H9 (cell line): ENCODE measurements around the gene RMI2. TPM values are rescaled to one million over a fixed set of nuclear protein-coding genes. Genes with fewer than 3 reads are reported as not detected.

Source experiments
- DNase-seq: peaks from one replicate; pipeline ENCODE4 v3.0.0-alpha.2; 2017
- H2AFZ ChIP-seq: one replicate; pipeline ENCODE4 v1.6.1; 2013; ENCODE audit warnings: mild to moderate bottlenecking, low read length, control low read depth, moderate library complexity
- H2AK5ac ChIP-seq: 2 replicates; pipeline ENCODE4 v1.6.1; 2013; ENCODE audit warnings: low read length, control low read depth, mixed read lengths; ENCODE audit not compliant: insufficient read length
- H2BK120ac ChIP-seq: one replicate; pipeline ENCODE4 v1.6.1; 2013; ENCODE audit warnings: low read depth, mild to moderate bottlenecking, low read length, control low read depth, inconsistent platforms; ENCODE audit not compliant: poor library complexity, severe bottlenecking
- H2BK12ac ChIP-seq: 2 replicates; pipeline ENCODE4 v1.6.1; 2013; ENCODE audit warnings: low read length, control low read depth, mixed read lengths, low read depth; ENCODE audit not compliant: insufficient read length
- H2BK15ac ChIP-seq: 2 replicates; pipeline ENCODE4 v1.6.1; 2013; ENCODE audit warnings: low read depth, low read length, control low read depth
- H2BK20ac ChIP-seq: one replicate; pipeline ENCODE4 v1.6.1; 2013; ENCODE audit warnings: low read depth, mild to moderate bottlenecking, low read length, control low read depth, inconsistent platforms; ENCODE audit not compliant: poor library complexity, severe bottlenecking
- H2BK5ac ChIP-seq: 2 replicates; pipeline ENCODE4 v1.6.1; 2013; ENCODE audit warnings: low read length, control low read depth, mixed read lengths; ENCODE audit not compliant: insufficient read length
- H3K14ac ChIP-seq: 2 replicates; pipeline ENCODE4 v1.6.1; 2013; ENCODE audit warnings: low read length, control low read depth; ENCODE audit not compliant: insufficient read depth
- H3K18ac ChIP-seq: 2 replicates; pipeline ENCODE4 v1.6.1; 2013; ENCODE audit warnings: low read depth, mild to moderate bottlenecking, mixed read lengths, low read length, control low read depth; ENCODE audit not compliant: insufficient read length
- H3K23ac ChIP-seq: 2 replicates; pipeline ENCODE4 v1.6.1; 2013; ENCODE audit warnings: low read length, control low read depth, mixed read lengths, low read depth; ENCODE audit not compliant: insufficient read length
- H3K23me2 ChIP-seq: 2 replicates; pipeline ENCODE4 v1.6.1; 2013; ENCODE audit warnings: low read depth, mild to moderate bottlenecking, mixed read lengths, low read length, control low read depth; ENCODE audit not compliant: insufficient read length, poor library complexity, severe bottlenecking
- H3K27ac ChIP-seq: 2 replicates; pipeline ENCODE4 v1.5.1; 2013; ENCODE audit warnings: low read length, control low read depth, mixed read lengths, low read depth; ENCODE audit not compliant: insufficient read length
- H3K27me3 ChIP-seq: 2 replicates; pipeline ENCODE4 v1.6.1; 2013; ENCODE audit warnings: low read length, control low read depth, inconsistent platforms; ENCODE audit not compliant: insufficient read depth
- H3K4ac ChIP-seq: 2 replicates; pipeline ENCODE4 v1.6.1; 2013; ENCODE audit warnings: low read depth, mild to moderate bottlenecking, control low read depth, inconsistent platforms, low read length, moderate library complexity
- H3K4me1 ChIP-seq: 2 replicates; pipeline ENCODE4 v1.6.1; 2013; ENCODE audit warnings: low read length, control low read depth, inconsistent platforms; ENCODE audit not compliant: insufficient read depth
- H3K4me2 ChIP-seq: 2 replicates; pipeline ENCODE4 v1.6.1; 2013; ENCODE audit warnings: low read length, control low read depth, mixed read lengths; ENCODE audit not compliant: insufficient read length, insufficient read depth
- H3K56ac ChIP-seq: 2 replicates; pipeline ENCODE4 v1.6.1; 2013; ENCODE audit warnings: low read depth, mild to moderate bottlenecking, mixed read lengths, low read length, control low read depth; ENCODE audit not compliant: insufficient read length
- H3K79me1 ChIP-seq: 2 replicates; pipeline ENCODE4 v1.6.1; 2013; ENCODE audit warnings: low read depth, mild to moderate bottlenecking, moderate library complexity, low read length, control low read depth, inconsistent platforms; ENCODE audit not compliant: insufficient read depth, poor library complexity, severe bottlenecking
- H3K79me2 ChIP-seq: 2 replicates; pipeline ENCODE4 v1.6.1; 2013; ENCODE audit warnings: low read length, control low read depth, inconsistent platforms; ENCODE audit not compliant: insufficient read depth
- H3K9ac ChIP-seq: 2 replicates; pipeline ENCODE4 v1.6.1; 2013; ENCODE audit warnings: low read length, control low read depth, mixed read lengths; ENCODE audit not compliant: insufficient read length; ENCODE audit errors: extremely low read depth
- H3K9me3 ChIP-seq: one replicate; pipeline ENCODE4 v1.6.1; 2013; ENCODE audit warnings: low read depth, low read length, inconsistent platforms; ENCODE audit not compliant: control insufficient read depth
- H3T11ph ChIP-seq: one replicate; pipeline ENCODE4 v1.6.1; 2013; ENCODE audit warnings: mild to moderate bottlenecking, low read length, control low read depth, inconsistent platforms
- H4K20me1 ChIP-seq: one replicate; pipeline ENCODE4 v1.6.1; 2013; ENCODE audit not compliant: control insufficient read depth, insufficient read length, insufficient read depth
- H4K5ac ChIP-seq: 2 replicates; pipeline ENCODE4 v1.6.1; 2013; ENCODE audit warnings: low read depth, mild to moderate bottlenecking, mixed read lengths, low read length, control low read depth; ENCODE audit not compliant: insufficient read length
- H4K8ac ChIP-seq: replicated peaks from 2 replicates; pipeline ENCODE4 v1.6.1; 2013; ENCODE audit warnings: low read length, control low read depth, mixed read lengths, low read depth; ENCODE audit not compliant: insufficient read length
- H4K91ac ChIP-seq: 2 replicates; pipeline ENCODE4 v1.6.1; 2013; ENCODE audit warnings: low read depth, mild to moderate bottlenecking, moderate library complexity, mixed read lengths, low read length, control low read depth; ENCODE audit not compliant: insufficient read length
- H3K27ac Mint-ChIP-seq, 3 experiments: 2 replicates in 2 of 3; 3 replicates in 1 of 3; pipeline ENCODE4 v1.8.0; 2020 to 2021; ENCODE audit warnings: mixed read lengths in 3 of 3, mild to moderate bottlenecking in 1 of 3, moderate library complexity in 1 of 3
- H3K27me3 Mint-ChIP-seq: 2 replicates; pipeline ENCODE4 v1.8.0; 2021; ENCODE audit warnings: low read depth, mild to moderate bottlenecking, moderate library complexity, mixed read lengths
- H3K36me3 Mint-ChIP-seq, 3 experiments: 2 replicates in 2 of 3; 3 replicates in 1 of 3; pipeline ENCODE4 v1.8.0; 2020 to 2021; ENCODE audit warnings: low read depth in 3 of 3, mixed read lengths in 3 of 3; ENCODE audit not compliant: insufficient read depth in 1 of 3
- H3K4me1 Mint-ChIP-seq, 2 experiments: 2 replicates each; pipeline ENCODE4 v1.8.0; 2020; ENCODE audit warnings: mixed read lengths in 2 of 2
- H3K4me3 Mint-ChIP-seq, 2 experiments: 2 replicates in 1 of 2; 3 replicates in 1 of 2; pipeline ENCODE4 v1.8.0; 2020 to 2021; ENCODE audit warnings: mild to moderate bottlenecking in 2 of 2, mixed read lengths in 2 of 2, moderate library complexity in 1 of 2
- H3K9me3 Mint-ChIP-seq, 2 experiments: 2 replicates in 1 of 2; 3 replicates in 1 of 2; pipeline ENCODE4 v1.8.0; 2020; ENCODE audit warnings: mild to moderate bottlenecking in 2 of 2, mixed read lengths in 2 of 2, moderate library complexity in 1 of 2
- WGBS: extraction: QIAGEN DNeasy Blood & Tissue Kit; methylation state at CpG from one replicate; pipeline ENCODE4 v1.1.7; 2013; ENCODE audit warnings: missing lambda C conversion rate, low lambda C conversion rate, mixed read lengths; ENCODE audit not compliant: insufficient read length; ENCODE audit errors: extremely low coverage; 5-methylcytosine and 5-hydroxymethylcytosine counted together
- total RNA-seq: library from RNA; stranded (reverse); gene quantifications from 2 replicates; pipeline ENCODE4 v1.2.1, GENCODE V29; 2021
- TF ChIP-seq, protein P1 (sequence below): fragments of 200-600 bp; sonication (generic); conservative IDR thresholded peaks from 3 replicates; pipeline ENCODE4 v1.8.0; 2021; ENCODE audit warnings: antibody characterized with exemption, mild to moderate bottlenecking

The RMI2 gene
- total RNA-seq, 1 experiment from 2014 or later = 57.6 TPM

DNA sequence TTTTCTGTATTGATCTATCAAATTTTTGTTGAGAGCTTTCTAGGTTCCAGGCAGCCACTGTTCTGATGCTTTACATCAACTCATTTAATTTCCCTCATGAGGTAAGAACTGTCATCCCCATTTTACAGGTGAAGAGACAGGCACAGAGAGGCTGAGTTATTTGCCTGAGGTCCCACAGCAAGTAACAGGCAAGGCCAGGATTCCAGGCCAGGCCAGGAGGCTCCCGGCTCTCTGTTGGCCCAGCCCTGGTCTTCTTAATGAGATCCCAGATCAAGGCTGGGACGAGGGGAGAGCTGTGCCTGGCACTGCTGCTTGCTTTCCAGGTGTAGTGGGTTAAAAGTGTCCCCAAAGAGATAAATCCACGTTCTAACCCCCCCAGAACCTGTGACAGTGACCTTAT lies 22.4 kb upstream of the RMI2 start:
- no peaks in the 10 kb centered on the region for H3K27me3 ChIP-seq
- no peak overlapping the region for H3K18ac ChIP-seq
- H4K20me1 ChIP-seq = no peaks in the 10 kb centered on the region
- H3K56ac ChIP-seq = no peak overlapping the region
- H3K36me3 Mint-ChIP-seq = peaks cover 4 to 9% (median 6%) of the 10 kb centered on the region in 3 experiments; a peak in 5 of 7 replicates
- no peak overlapping the region for H3K4ac ChIP-seq
- no peak overlapping the region for H3K9ac ChIP-seq
- H3K79me2 ChIP-seq = no peaks in the 10 kb centered on the region; the same call in 1 of the 2 replicates
- no peak overlapping the region for H2BK12ac ChIP-seq
- no CpG with 5 or more reads among the region's 3 CpGs for WGBS
- no peak overlapping the region for H3K27ac ChIP-seq
- H3K14ac ChIP-seq = no peak overlapping the region
- peaks cover 30 to 40% of the 10 kb centered on the region in 2 experiments for H3K4me1 Mint-ChIP-seq
- H3T11ph ChIP-seq = no peak overlapping the region
- no peaks in the 10 kb centered on the region for H3K79me1 ChIP-seq
- H4K91ac ChIP-seq = no peak overlapping the region
- no peak for DNase-seq
- H2AK5ac ChIP-seq = no peak overlapping the region
- no peak overlapping the region for H4K5ac ChIP-seq
- no peak overlapping the region for H2BK5ac ChIP-seq
- no peak overlapping the region for H2BK15ac ChIP-seq
- H3K23ac ChIP-seq = no peak overlapping the region
- H4K8ac ChIP-seq = no peak overlapping the region
- H3K27ac Mint-ChIP-seq = peak overlapping the region in 2 of 3 experiments; percentile 48 to 68; a peak in 3 of 7 replicates
- no peak overlapping the region for H2BK20ac ChIP-seq
- H2BK120ac ChIP-seq = no peak overlapping the region
- H3K9me3 Mint-ChIP-seq = peaks cover 0 to 4% of the 10 kb centered on the region in 2 experiments; a peak in 2 of 5 replicates
- H3K27me3 Mint-ChIP-seq = no peaks in the 10 kb centered on the region; the same call in 1 of the 2 replicates
- peaks cover 5% of the 10 kb centered on the region; the same call in 1 of the 2 replicates for H3K4me1 ChIP-seq
- H3K4me3 Mint-ChIP-seq = no peak overlapping the region
- H2AFZ ChIP-seq = no peak overlapping the region
- TF ChIP-seq, protein P1, sequence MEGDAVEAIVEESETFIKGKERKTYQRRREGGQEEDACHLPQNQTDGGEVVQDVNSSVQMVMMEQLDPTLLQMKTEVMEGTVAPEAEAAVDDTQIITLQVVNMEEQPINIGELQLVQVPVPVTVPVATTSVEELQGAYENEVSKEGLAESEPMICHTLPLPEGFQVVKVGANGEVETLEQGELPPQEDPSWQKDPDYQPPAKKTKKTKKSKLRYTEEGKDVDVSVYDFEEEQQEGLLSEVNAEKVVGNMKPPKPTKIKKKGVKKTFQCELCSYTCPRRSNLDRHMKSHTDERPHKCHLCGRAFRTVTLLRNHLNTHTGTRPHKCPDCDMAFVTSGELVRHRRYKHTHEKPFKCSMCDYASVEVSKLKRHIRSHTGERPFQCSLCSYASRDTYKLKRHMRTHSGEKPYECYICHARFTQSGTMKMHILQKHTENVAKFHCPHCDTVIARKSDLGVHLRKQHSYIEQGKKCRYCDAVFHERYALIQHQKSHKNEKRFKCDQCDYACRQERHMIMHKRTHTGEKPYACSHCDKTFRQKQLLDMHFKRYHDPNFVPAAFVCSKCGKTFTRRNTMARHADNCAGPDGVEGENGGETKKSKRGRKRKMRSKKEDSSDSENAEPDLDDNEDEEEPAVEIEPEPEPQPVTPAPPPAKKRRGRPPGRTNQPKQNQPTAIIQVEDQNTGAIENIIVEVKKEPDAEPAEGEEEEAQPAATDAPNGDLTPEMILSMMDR = no peak
- no peaks in the 10 kb centered on the region for H3K9me3 ChIP-seq
- peaks cover 1% of the 10 kb centered on the region for H3K23me2 ChIP-seq
- no peak overlapping the region for H3K4me2 ChIP-seq
